A549 treated with Hydrocortisone at 1 μM for 4 hours (cell line): ENCODE measurements around the gene CCNL1. TPM values are rescaled to one million over a fixed set of nuclear protein-coding genes. Genes with fewer than 3 reads are reported as not detected.

ENCODE experiments used
- total RNA-seq: library from RNA; stranded (reverse); fragments of 200-300 nt; extraction: Qiagen RNA extraction; gene quantifications from 5 replicates; pipeline ENCODE4 v1.2.3, GENCODE V29; 2022

Gene CCNL1
- 37.5 to 41.1 TPM (median 41.0 TPM) in 5 replicates for total RNA-seq

GRCh38 chr3:157159762-157160657 lies at the start of gene CCNL1:
TSS of gene CCNL1 (minus strand) at chr3:157160147. CDS start at chr3:157160094, 53 bp downstream.

